Kidney tubule cell (primary cell): ENCODE data around the gene NELFB.

Experiments
- DNase-seq: peaks from one replicate; pipeline ENCODE4 v3.0.0-alpha.2; 2018; ENCODE audit warnings: low spot score

NELFB gene

GRCh38 chr9:137268538-137269201, 13.5 kb downstream of the NELFB start:
- no peak for DNase-seq

- DNase-seq: no peak
Observed at GRCh38 chr9:137269231-137269772, 14.2 kb downstream of the NELFB start.

GRCh38 chr9:137270929-137271695, 16.0 kb downstream of the NELFB start:
- no peak for DNase-seq

- no peak for DNase-seq
Observed at GRCh38 chr9:137271696-137272076, 16.6 kb downstream of the NELFB start.

- no peak for DNase-seq
Observed at GRCh38 chr9:137272241-137273094, 17.3 kb downstream of the NELFB start.

- no peak for DNase-seq
Observed at GRCh38 chr9:137273095-137273490, 18.0 kb downstream of the NELFB start.

GRCh38 chr9:137273611-137274320, 18.6 kb downstream of the NELFB start:
- no peak for DNase-seq

- no peak for DNase-seq
Observed at GRCh38 chr9:137275203-137275587, 20.1 kb downstream of the NELFB start.

- DNase-seq: no peak
Observed at GRCh38 chr9:137275588-137276472, 20.7 kb downstream of the NELFB start.

GRCh38 chr9:137276473-137277328, 21.6 kb downstream of the NELFB start:
- peak; percentile 53 for DNase-seq

GRCh38 chr9:137277329-137278041, 22.4 kb downstream of the NELFB start, which contains the start of gene TOR4A:
Gene TOR4A, plus strand, starts transcription at chr9:137277726. Its CDS starts 964 bp downstream, at chr9:137278690.
- peak; percentile 96 for DNase-seq

GRCh38 chr9:137278061-137278701, 23.1 kb downstream of the NELFB start:
- peak; percentile 35 for DNase-seq

GRCh38 chr9:137278721-137279711, 23.9 kb downstream of the NELFB start:
- DNase-seq: no peak

- no peak for DNase-seq
Observed at GRCh38 chr9:137279741-137280473, 24.8 kb downstream of the NELFB start.

GRCh38 chr9:137280474-137281344, 25.6 kb downstream of the NELFB start:
- no peak for DNase-seq
